GM12872 (cell line): ENCODE results near the gene FCHO1.

Experiments used
- CTCF ChIP-seq: IDR thresholded peaks from 3 replicates; pipeline ENCODE4 v1.5.1; 2011; ENCODE audit warnings: low read depth, mild to moderate bottlenecking, low read length, moderate library complexity; ENCODE audit not compliant: insufficient read depth

The FCHO1 gene

GRCh38 chr19:17831419-17831888 is 80.2 kb downstream of the FCHO1 start:
- no peak for TF ChIP-seq CTCF

GRCh38 chr19:17832443-17833208 is 81.3 kb downstream of the FCHO1 start:
- no peak for TF ChIP-seq CTCF

- TF ChIP-seq CTCF: 0 out of 3 replicates have a peak, but pooled peaks have one; percentile 11
Observed at GRCh38 chr19:17834350-17835181, 83.3 kb downstream of the FCHO1 start.

- TF ChIP-seq CTCF: no peak
Observed at GRCh38 chr19:17835182-17836006, 84.1 kb downstream of the FCHO1 start.

GRCh38 chr19:17836530-17836929 is 85.3 kb downstream of the FCHO1 start:
- no peak for TF ChIP-seq CTCF

GRCh38 chr19:17837972-17838371 is 86.7 kb downstream of the FCHO1 start:
- TF ChIP-seq CTCF: no peak
